ENCODE results near the gene GLOD4.
"Not testable (repeated sequence)": the region's sequence is repeated elsewhere in the genome, so short reads cannot be mapped to it uniquely, and the experiment has no call there.

Gene GLOD4

DNA sequence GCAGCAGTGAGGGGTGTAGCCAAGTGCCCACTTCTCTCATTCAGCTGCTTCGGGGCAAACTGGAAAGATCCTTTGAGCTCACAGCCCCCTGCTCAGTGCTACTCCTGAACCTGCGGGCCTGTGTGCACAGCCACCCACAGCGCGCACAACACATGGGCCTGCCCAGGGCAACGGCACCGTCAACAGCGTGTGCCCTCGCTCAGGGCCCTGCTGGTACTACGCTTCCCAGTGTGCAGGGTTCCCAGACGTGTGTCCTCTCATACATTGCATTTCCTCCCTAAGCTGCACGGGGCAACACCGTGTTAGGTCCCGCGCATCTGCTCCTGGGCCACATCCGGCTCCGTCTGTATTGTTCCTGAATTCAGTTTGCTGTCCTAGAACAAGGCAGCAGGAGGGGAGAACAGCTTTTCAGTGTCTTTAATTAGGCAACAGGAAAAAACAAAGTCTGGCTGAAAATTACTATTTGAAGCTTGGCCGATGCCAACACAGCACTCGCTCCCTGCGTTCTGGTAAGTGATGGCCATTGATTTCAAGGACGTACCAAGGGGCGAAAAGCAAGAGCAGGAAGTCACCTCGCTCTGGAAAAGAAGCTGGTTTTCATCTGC lies 15.3 kb upstream of the GLOD4 start:
- H3K36me3 ChIP-seq (ENCODE audit: insufficient read depth, low read length): peaks cover 51% of the 10 kb centered on the region
- H3K27me3 ChIP-seq (ENCODE audit: insufficient read depth, low read length): no peaks in the 10 kb centered on the region
- H3K9me3 ChIP-seq (ENCODE audit: low read length): no peaks in the 10 kb centered on the region
- H3K4me3 ChIP-seq (ENCODE audit: low read length): no peak overlapping the region
- H2AFZ ChIP-seq (ENCODE audit: low read depth, low read length): no peak overlapping the region
- H3K4me1 ChIP-seq (ENCODE audit: insufficient read depth, low read length): peaks cover 12% of the 10 kb centered on the region

DNA sequence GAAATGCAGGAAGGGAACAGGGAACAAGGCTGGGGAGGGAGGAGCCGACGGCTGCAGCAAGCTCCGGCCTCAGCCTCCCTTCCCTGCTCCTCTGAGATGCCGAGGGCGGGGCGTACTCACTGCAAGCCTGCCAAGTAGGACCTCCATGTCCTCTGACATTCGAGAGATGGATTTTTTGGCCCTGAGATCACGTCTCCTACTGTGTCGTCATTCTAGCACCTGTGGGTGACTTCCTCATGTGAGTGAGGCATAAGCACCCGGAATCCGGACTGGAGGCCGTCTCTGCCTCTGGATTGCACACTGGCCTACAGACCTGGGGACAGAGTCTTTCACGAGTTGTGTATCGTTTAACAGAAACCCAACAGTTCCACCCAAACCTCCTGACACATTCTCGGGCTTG lies 14.5 kb upstream of the GLOD4 start:
- Histone ChIP-seq H3K4me1 (ENCODE audit: insufficient read depth, low read length) (peaks cover 12% of the 10 kb centered on the region), H2AFZ (ENCODE audit: low read depth, low read length) (no peak overlapping the region), H3K27me3 (ENCODE audit: insufficient read depth, low read length) (no peaks in the 10 kb centered on the region), H3K4me3 (ENCODE audit: low read length) (no peak overlapping the region), H3K36me3 (ENCODE audit: insufficient read depth, low read length) (peaks cover 51% of the 10 kb centered on the region), H3K9me3 (ENCODE audit: low read length) (no peaks in the 10 kb centered on the region)

DNA sequence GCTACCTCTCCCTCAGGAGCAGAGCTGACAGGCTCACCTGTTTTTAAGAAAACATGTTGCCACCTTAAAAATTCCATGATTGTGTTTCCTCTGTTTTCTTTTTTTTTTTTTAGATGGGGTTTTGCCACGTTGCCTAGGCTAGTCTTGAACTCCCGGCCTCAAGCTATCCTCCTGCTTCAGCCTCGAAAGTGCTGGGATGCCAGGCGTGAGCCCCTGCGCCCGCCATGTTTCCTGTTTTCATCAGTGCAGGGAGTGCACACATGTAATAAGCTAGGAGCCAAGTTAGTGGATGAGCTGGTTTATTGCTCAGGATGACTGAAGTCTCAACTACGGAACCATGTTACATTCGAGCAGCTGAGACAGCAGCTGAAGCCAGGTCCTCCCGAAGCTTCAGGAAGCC lies 13.6 kb upstream of the GLOD4 start:
- no peaks in the 10 kb centered on the region for H3K9me3 ChIP-seq (ENCODE audit: low read length)
- H3K27me3 ChIP-seq (ENCODE audit: insufficient read depth, low read length): no peaks in the 10 kb centered on the region
- H2AFZ ChIP-seq (ENCODE audit: low read depth, low read length): no peak overlapping the region
- peaks cover 49% of the 10 kb centered on the region for H3K36me3 ChIP-seq (ENCODE audit: insufficient read depth, low read length)
- H3K4me3 ChIP-seq (ENCODE audit: low read length): no peak overlapping the region
- H3K4me1 ChIP-seq (ENCODE audit: insufficient read depth, low read length): peaks cover 12% of the 10 kb centered on the region

DNA sequence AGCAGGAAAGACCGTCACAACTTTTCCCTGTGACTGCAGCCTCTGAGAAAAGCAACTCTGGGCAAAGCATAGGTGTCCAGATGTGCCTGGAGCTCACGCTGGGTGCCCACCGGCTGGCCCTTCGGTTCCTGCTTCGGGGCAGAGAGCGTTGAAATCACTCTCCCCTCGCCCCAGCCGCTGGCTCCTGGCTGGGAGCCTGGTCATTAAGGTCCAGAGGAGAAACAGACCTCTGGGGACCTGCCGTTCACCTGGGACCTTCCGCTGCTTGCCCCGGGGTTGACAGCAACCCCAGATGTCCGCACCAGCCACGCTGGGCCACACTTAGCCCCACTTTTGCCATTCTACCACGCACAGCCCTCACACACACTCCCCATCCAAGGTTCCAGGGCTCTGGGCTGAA lies 13.2 kb upstream of the GLOD4 start:
- Histone ChIP-seq H3K27me3 (ENCODE audit: insufficient read depth, low read length) (no peaks in the 10 kb centered on the region), H3K9me3 (ENCODE audit: low read length) (no peaks in the 10 kb centered on the region), H3K4me3 (ENCODE audit: low read length) (no peak overlapping the region), H2AFZ (ENCODE audit: low read depth, low read length) (no peak overlapping the region), H3K36me3 (ENCODE audit: insufficient read depth, low read length) (peaks cover 46% of the 10 kb centered on the region), H3K4me1 (ENCODE audit: insufficient read depth, low read length) (peaks cover 12% of the 10 kb centered on the region)

DNA sequence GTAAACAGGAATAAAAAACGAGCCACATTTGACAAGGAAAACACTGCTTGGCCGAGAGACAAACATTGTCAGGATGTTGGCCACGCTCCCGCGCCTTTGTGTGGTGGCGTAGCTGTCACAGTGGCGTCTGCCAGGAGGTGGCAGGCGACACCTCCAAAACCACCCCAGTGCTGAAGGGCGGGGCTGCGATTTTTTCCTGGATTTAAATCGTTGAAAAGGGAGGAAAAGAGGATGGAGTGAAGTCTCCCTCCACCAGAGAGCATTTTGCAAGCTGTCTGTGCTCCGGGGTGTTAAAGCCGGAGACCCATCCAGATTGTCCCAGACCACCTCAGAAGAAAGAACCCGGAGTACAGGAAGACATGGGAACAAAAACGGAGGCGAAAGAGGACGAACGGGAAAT lies 12.8 kb upstream of the GLOD4 start:
- no peaks in the 10 kb centered on the region for H3K9me3 ChIP-seq (ENCODE audit: low read length)
- peaks cover 12% of the 10 kb centered on the region for H3K4me1 ChIP-seq (ENCODE audit: insufficient read depth, low read length)
- H3K27me3 ChIP-seq (ENCODE audit: insufficient read depth, low read length): no peaks in the 10 kb centered on the region
- peaks cover 46% of the 10 kb centered on the region for H3K36me3 ChIP-seq (ENCODE audit: insufficient read depth, low read length)
- no peak overlapping the region for H2AFZ ChIP-seq (ENCODE audit: low read depth, low read length)
- H3K4me3 ChIP-seq (ENCODE audit: low read length): no peak overlapping the region

DNA sequence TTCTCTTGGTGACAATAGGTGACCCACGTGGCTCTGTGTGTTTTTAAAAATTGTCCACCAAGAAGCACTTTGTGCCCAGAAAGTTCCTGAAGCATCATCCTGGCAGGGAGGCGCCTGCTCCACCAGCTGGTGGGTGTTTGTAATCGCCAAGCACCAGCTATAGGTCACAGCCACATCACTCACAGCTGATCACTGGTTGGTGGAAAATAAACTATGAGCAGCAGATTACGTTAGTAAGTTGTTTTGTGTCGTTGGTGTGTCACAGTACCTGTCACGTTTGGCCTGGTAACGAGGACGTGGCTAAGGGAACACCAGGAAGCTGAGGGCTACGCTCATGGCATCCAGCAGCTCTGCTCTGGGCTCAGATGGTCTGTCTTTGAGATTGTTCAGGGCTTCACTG lies 10.2 kb upstream of the GLOD4 start:
- Histone ChIP-seq H3K4me1 (ENCODE audit: insufficient read depth, low read length) (peaks cover 12% of the 10 kb centered on the region), H3K27me3 (ENCODE audit: insufficient read depth, low read length) (no peaks in the 10 kb centered on the region), H2AFZ (ENCODE audit: low read depth, low read length) (no peak overlapping the region), H3K36me3 (ENCODE audit: insufficient read depth, low read length) (peaks cover 52% of the 10 kb centered on the region), H3K9me3 (ENCODE audit: low read length) (no peaks in the 10 kb centered on the region), H3K4me3 (ENCODE audit: low read length) (no peak overlapping the region)

DNA sequence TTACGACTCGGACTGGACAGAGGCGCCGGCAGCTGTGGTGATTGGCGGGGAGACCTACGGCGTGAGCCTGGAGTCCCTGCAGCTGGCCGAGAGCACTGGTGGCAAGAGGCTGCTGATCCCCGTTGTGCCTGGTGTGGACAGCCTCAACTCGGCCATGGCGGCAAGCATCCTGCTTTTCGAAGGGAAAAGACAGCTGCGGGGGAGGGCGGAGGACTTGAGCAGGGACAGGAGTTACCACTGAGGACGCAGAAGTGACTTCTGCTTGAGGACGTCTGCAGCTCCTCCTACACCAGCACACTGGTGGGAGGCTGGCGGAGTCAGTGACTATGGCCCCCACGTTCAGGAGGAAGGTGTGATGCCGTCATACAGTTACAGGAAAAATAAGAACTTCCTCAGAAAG lies 9.7 kb upstream of the GLOD4 start:
- Histone ChIP-seq H3K36me3 (ENCODE audit: insufficient read depth, low read length) (peaks cover 47% of the 10 kb centered on the region), H2AFZ (ENCODE audit: low read depth, low read length) (no peak overlapping the region), H3K4me1 (ENCODE audit: insufficient read depth, low read length) (peaks cover 12% of the 10 kb centered on the region), H3K4me3 (ENCODE audit: low read length) (no peak overlapping the region), H3K9me3 (ENCODE audit: low read length) (no peaks in the 10 kb centered on the region), H3K27me3 (ENCODE audit: insufficient read depth, low read length) (no peaks in the 10 kb centered on the region)

DNA sequence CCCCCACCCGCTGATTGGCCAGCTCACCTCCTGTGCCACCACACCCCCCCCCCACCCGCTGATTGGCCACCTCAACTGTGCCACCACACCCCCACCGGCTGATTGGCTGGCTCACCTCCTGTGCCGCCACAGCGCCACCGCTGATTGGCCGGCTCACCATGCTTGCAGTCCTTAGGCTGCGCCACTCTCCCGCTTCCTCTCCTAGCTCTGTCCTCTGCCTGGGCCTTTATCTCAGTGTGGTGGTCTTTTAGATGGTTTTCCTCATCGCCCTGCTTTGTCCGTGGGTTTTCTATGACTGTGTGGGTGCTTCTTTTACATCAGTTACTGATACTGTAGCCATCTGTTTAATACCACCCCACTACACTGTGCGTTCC lies 8.8 kb upstream of the GLOD4 start:
- not testable (repeated sequence) for H2AFZ ChIP-seq (ENCODE audit: low read depth, low read length); H3K27me3 ChIP-seq (ENCODE audit: insufficient read depth, low read length); H3K9me3 ChIP-seq (ENCODE audit: low read length); H3K4me3 ChIP-seq (ENCODE audit: low read length)
- peaks cover 40% of the 10 kb centered on the region for H3K36me3 ChIP-seq (ENCODE audit: insufficient read depth, low read length)
- peaks cover 12% of the 10 kb centered on the region for H3K4me1 ChIP-seq (ENCODE audit: insufficient read depth, low read length)

DNA sequence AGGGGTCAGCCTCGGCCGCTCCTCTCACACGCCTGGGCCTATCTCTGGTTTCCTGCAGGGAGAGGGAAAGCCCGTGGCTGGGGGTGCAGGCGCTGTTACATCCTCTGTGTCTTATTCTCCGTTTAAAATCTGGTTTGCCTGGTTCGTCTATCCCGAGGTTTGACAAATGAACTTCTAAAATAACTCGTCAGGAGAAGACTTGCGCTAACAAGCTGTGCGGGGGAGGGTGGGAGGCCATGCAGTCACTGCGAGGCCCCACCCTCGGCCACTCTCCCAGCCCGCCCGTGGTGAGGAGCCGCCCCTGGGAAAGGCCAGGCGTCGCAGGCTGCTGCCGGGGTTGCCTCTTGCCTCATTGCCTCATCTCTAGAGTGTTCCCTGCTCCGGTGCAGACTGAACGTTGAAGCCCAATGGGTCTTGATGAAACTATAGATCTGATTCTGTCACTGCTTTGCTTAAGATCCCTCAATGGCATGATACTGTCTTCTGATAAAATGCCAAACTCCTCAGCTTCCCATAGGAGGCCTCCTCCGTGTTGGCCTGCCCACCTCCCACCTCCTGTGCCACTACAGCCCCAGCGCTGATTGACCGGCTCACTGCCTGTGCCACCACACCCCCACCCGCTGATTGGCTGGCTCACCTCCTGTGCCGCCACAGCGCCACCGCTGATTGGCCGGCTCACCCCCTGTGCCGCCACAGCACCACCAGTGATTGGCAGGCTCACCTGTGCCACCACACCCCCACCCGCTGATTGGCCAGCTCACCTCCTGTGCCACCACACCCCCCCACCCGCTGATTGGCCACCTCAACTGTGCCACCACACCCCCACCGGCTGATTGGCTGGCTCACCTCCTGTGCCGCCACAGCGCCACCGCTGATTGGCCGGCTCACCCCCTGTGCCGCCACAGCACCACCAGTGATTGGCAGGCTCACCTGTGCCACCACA lies 8.1 kb upstream of the GLOD4 start:
- not testable (repeated sequence) for H3K4me1 ChIP-seq (ENCODE audit: insufficient read depth, low read length); H3K9me3 ChIP-seq (ENCODE audit: low read length); H3K27me3 ChIP-seq (ENCODE audit: insufficient read depth, low read length); H3K4me3 ChIP-seq (ENCODE audit: low read length); H2AFZ ChIP-seq (ENCODE audit: low read depth, low read length)
- peaks cover 38% of the 10 kb centered on the region for H3K36me3 ChIP-seq (ENCODE audit: insufficient read depth, low read length)

DNA sequence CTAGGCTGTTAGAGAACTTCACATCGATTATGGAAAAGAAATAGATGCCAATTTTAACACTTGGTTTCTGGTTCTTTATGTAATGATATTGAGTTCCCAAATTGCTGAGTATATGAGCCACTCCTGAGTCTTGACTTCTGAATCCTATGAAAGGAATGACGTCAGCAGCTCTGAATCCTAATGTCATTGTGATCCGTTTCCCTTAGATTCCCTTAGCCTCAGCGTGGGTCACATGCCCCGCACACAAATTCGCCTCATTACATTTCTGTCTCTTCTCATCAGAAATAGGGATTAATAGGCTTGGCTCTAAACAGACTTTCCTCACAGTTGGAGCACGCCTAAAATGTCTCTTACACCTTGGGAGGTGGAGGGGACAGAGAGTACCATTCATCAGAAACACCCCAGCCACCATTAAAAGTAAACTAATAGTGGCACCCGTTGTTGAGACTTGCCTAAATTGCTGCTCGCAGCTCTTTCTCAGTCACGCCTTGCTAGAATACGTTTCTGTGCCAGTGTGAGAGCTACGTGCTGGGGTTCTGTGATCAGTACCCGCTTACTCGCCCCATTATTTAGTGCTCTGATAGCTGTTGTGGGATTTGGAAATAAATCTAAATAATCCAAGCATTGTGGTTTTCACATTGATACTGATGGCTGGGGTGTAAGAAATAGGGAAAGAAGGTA lies 7.2 kb upstream of the GLOD4 start:
- Histone ChIP-seq H3K36me3 (ENCODE audit: insufficient read depth, low read length) (peaks cover 44% of the 10 kb centered on the region), H3K4me3 (ENCODE audit: low read length) (no peak overlapping the region), H3K27me3 (ENCODE audit: insufficient read depth, low read length) (no peaks in the 10 kb centered on the region), H3K4me1 (ENCODE audit: insufficient read depth, low read length) (no peaks in the 10 kb centered on the region), H2AFZ (ENCODE audit: low read depth, low read length) (no peak overlapping the region), H3K9me3 (ENCODE audit: low read length) (no peaks in the 10 kb centered on the region)

DNA sequence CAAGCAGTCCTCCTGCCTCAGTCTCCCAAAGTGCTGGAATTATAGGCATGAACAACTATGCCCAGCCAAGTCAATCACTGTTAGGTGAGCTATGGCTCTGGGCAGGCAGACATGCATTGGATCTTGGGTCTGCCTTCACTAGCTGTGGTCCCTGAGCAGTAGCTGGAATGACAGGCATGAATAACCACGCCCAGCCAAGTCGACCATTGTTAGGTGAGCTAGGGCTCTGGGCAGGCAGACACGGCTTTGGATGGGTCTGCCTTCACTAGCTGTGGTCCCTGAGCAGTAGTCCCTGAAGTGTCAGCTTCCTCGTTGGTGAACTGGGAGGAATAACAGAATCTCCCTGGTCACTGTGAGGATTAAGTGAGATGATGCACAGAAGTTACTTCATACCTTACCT lies 6.5 kb upstream of the GLOD4 start:
- no peak overlapping the region for H2AFZ ChIP-seq (ENCODE audit: low read depth, low read length)
- H3K36me3 ChIP-seq (ENCODE audit: insufficient read depth, low read length): peaks cover 47% of the 10 kb centered on the region
- H3K9me3 ChIP-seq (ENCODE audit: low read length): no peaks in the 10 kb centered on the region
- no peak overlapping the region for H3K4me3 ChIP-seq (ENCODE audit: low read length)
- H3K4me1 ChIP-seq (ENCODE audit: insufficient read depth, low read length): peaks cover 6% of the 10 kb centered on the region
- H3K27me3 ChIP-seq (ENCODE audit: insufficient read depth, low read length): no peaks in the 10 kb centered on the region

DNA sequence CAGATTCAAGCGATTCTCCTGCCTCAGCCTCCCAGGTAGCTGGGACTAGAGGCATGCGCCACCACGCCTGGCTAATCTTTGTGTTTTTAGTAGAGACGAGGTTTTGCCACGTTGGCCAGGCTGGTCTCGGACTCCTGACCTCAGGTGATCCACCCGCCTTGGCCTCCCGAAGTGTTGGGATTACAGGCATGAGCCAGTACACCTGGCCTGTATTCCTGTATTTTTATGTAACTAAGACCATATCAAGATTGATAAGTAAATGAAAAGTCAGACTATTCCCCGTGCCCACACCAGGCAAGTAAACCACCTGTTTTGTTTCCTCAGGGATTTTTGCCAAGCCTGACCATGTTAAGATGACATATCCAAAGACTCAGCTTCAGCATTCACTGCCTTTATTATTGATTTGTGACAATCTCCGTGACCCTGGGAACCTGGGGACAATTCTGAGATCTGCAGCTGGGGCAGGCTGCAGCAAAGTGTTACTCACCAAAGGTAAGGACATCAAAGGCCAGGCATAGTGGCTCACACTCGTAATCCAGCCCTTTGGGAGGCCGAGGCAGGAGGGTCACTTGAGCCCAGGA lies 5.7 kb upstream of the GLOD4 start:
- peaks cover 47% of the 10 kb centered on the region for H3K36me3 ChIP-seq (ENCODE audit: insufficient read depth, low read length)
- H3K4me1 ChIP-seq (ENCODE audit: insufficient read depth, low read length): peaks cover 13% of the 10 kb centered on the region
- H3K9me3 ChIP-seq (ENCODE audit: low read length): no peaks in the 10 kb centered on the region
- H3K4me3 ChIP-seq (ENCODE audit: low read length): no peak overlapping the region
- H2AFZ ChIP-seq (ENCODE audit: low read depth, low read length): no peak overlapping the region
- H3K27me3 ChIP-seq (ENCODE audit: insufficient read depth, low read length): no peaks in the 10 kb centered on the region

DNA sequence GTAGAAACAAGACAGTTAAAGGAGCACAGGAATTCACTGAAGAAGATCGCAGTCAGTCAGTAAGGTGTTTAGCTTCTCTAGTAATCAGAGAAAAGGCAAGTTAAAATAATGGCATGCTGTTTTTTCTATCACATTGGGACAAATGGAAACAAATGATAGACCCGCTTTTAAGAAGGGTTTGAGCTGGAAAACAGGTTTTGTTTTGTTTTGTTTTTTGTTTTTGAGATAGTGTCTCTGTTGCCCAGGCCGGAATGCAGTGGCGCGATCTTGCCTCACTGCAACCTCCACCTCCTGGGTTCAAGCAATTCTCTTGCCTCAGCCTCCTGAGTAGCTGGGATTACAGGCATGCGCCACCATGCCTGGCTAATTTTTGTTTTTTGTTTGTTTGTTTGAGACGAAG lies 3.8 kb upstream of the GLOD4 start:
- H3K36me3 ChIP-seq (ENCODE audit: insufficient read depth, low read length): peaks cover 33% of the 10 kb centered on the region
- not testable (repeated sequence) for H2AFZ ChIP-seq (ENCODE audit: low read depth, low read length); H3K4me3 ChIP-seq (ENCODE audit: low read length); H3K27me3 ChIP-seq (ENCODE audit: insufficient read depth, low read length); H3K9me3 ChIP-seq (ENCODE audit: low read length)
- peaks cover 18% of the 10 kb centered on the region for H3K4me1 ChIP-seq (ENCODE audit: insufficient read depth, low read length)
